Measurements from ENCODE around the gene ZNF609. TPM values are rescaled to one million over a fixed set of nuclear protein-coding genes. Genes with fewer than 3 reads are reported as not detected.
A peak's percentile ranks its signal among the peaks of the same experiment; 100 is the strongest.
"Not testable (repeated sequence)": the region's sequence is repeated elsewhere in the genome, so short reads cannot be mapped to it uniquely, and the experiment has no call there.

ZNF609 gene
- total RNA-seq, 1 experiment from 2014 or later, result 18.1 TPM

- no peak for DNase-seq (ENCODE audit: low read depth)
Measured at GRCh38 chr15:64622410-64623260, 162.3 kb downstream of the ZNF609 start.

DNA sequence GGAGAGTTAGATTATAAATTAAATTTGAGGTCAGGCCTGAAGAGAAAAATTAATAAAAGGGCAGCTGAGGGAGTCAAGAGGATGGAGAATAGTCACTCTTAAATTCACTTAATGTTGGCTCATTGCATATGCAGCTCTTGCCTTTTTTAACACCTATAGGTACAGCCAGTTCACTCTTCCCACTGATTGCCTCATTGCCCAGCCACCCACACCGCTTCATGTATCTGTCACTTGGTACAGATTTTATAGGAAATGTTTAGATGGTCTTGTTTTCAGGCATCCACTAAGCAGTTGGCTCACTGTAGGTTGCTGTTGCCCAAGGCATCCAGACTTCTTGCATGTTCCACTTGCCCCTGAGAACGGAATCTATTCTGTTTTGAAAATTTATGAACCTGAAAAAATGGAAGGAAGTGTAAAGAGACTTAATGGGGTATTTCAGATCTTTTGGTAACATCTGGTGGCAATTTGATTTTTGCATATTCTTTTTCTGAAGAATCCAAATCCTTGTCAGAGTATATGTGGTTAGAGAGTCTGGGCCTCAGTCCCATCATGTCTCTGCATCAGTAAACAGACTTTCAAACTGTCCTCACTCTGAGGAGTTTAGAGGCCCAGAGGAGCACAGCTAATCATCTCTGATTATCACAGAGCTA, 163.1 kb downstream of the ZNF609 start:
- no peak for DNase-seq (ENCODE audit: low read depth)

DNA sequence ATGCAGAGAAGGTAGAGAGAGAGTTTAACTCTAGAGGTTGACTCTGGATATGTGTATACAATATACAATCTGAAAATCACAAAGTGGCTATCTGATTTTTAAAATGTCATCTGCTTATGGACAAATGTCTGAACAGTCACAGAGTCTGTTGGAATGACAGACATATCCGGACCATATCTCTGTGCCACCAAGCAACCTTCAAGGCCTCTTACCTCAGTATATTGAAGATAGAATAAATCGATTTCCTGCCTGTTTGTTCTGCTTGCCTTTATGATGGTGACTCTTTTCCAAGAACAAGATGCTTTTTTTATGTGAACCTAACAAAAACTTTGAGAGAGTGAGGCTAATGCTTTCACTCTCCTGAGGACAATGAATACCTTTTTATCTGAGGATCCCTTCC, 163.9 kb downstream of the ZNF609 start:
- DNase-seq (ENCODE audit: low read depth), result no peak

DNA sequence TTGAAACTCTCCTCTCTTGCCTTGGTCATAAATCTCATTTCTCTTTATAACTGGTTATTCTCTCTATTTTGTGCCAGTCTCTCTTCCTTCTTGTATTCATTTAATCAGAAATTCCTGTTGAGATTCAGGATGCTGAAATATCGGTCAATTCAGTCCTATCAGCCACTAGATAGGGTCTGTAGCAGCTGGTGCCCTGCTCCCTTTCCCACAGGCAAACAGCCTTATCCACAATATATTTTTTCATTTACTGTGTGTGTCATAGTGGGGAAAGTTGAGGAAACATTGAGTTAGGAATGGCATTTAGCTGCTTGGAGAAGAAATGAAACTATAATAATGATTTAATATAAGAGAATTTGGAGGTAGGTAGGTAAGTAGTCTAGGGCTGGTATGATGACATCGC, 168.7 kb downstream of the ZNF609 start:
- DNase-seq (ENCODE audit: low read depth), result no peak

DNA sequence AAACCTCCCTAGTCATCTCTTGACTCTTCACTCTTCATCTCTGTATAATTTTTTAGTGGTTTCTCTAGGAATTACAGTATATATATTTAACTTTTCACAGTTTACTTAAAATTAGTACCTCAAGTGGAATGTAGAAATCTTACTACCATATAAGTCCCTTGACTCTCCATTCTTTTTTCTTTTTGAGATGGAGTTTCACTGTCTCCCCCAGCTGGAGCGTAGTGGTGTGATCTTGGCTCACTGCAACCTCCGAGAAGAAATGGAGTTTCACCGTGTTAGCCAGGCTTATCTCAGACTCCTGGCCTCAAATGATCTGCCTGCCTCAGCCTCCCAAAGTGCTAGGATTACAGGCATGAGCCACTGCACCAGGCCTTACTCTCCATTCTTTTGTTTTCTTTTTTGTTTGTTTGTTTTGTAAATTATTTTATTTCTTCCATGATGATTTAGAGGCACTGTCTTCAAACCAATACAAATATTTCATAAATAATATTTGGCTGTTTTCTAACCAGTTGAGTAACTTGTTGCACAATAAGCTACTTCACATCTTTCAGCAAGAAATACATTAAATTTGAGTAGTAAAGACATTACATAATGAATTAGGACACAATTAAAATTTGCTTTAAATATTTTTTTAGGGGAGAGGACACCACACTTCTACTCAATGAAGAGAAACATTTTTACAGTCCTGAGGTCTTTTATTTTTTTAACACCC, 170.2 kb downstream of the ZNF609 start:
- no peak for DNase-seq (ENCODE audit: low read depth)

GRCh38 chr15:64632639-64633038, 172.3 kb downstream of the ZNF609 start:
- not testable (repeated sequence) for DNase-seq (ENCODE audit: low read depth)

DNA sequence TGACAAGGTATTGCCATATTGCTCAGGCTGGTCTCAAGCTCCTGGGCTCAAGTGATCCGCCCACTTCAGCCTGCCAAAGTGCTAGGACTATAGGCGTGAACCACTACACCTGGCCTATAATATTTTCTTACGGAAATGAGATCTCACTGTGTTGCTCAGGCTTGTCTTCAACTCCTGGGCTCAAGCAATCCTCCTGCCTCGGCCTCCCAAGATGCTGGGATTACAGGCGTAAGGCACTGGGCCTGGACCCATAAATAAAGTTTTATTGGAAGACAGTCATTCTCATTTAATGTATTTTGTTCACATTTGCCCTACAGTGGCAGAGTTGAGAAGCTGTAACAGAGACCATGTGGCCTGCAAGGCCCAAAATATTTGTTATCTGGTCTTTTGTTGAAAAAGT, 173.0 kb downstream of the ZNF609 start:
- no peak for DNase-seq (ENCODE audit: low read depth)

- DNase-seq (ENCODE audit: low read depth), result no peak
Measured at GRCh38 chr15:64634027-64634426, 173.6 kb downstream of the ZNF609 start.

GRCh38 chr15:64634576-64635498, 174.5 kb downstream of the ZNF609 start:
- DNase-seq (ENCODE audit: low read depth), result peak; percentile 35

DNA sequence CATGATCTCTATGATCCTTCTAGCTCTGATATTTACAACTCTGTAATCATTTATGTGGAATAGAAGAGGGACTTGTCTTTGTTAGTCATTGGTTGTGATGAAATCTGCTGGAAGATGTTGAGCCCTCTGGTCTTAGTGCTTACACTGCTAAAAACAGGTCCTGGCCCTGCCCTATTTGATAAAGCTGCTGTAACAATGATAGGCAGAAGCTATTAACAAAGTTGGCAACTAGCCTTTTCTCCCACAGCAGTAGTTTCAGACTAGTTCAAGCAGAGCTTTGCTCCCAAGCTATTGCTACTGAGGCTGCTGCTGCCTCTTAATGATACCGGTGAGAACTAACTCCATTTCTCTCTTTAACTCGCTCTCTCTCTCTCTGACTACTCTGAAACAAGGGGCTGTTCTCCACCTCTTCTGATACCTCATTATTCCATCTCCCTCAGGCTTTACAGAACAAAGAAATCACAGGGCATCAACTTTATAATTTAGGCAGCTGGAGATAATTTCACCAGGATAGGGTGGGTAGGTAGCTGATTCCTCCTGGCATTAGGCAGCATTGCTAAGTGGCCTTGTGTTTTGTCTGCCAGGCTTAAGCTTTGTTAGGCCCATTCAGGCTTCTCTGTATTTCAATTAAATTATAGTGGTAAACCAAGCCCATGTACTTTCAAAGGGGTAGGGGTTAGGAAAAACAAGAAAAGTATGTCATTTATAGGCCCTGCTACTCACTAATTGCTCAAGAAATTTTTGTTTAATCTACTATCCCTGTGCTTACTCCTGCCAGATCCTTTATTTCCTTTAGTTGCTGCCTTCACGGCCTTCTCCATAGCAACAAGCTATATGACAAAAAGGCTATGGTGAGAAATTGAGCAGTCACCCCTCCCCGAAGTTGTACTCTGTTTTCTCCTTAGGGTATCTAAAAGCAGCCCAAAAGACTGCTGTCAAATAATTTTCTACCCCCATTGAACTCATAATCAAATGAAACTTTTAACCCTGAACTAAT, 175.4 kb downstream of the ZNF609 start:
- peak; percentile 22 for DNase-seq (ENCODE audit: low read depth)

DNA sequence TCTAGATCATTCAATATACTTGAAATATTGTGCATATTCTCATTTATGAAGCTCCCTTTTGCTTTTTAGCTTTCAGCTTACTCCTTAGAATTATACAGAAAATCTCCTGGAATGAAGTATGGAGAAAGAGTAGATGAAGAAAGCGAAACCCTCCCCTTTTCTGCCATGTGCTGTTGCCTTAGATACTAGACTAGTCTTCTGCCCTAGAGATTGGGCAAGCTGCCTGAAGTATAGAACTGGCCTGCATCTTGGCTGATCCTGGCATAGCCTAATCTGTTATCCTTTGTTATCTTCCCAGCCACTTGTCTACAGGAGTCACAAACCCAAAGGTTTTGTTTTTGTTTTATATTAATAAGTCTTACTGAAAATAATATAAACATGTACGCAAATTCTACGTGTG, 176.2 kb downstream of the ZNF609 start:
- DNase-seq (ENCODE audit: low read depth), result no peak

- DNase-seq (ENCODE audit: low read depth), result no peak
Measured at GRCh38 chr15:64637412-64637811, 177.0 kb downstream of the ZNF609 start.

GRCh38 chr15:64639744-64640143, 179.4 kb downstream of the ZNF609 start:
- not testable (repeated sequence) for DNase-seq (ENCODE audit: low read depth)

- DNase-seq (ENCODE audit: low read depth), result peak; percentile 66
Measured at GRCh38 chr15:64640146-64640871, 179.9 kb downstream of the ZNF609 start.

DNA sequence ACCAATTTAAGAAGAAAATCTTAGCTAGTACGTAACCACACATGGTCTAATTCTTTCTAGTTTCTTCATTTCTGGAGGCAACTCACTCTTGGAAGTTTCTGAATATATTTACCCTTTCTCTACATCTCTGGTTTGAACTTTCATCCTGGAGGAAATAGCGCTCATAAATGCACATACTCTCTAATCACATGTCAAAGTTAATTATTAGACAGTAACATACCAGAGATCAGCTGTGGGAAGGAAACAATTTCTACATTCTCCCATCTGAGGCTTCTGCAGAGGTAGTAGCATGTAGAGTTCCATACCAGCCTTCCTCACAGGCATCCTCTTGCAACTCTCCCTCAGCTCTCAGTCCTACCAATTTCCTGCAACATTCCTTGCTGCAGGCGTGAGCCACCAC, 182.5 kb downstream of the ZNF609 start:
- no peak for DNase-seq (ENCODE audit: low read depth)

- DNase-seq (ENCODE audit: low read depth), result no peak
Measured at GRCh38 chr15:64643685-64644084, 183.3 kb downstream of the ZNF609 start.

- DNase-seq (ENCODE audit: low read depth), result not testable (repeated sequence)
Measured at GRCh38 chr15:64644811-64645210, 184.4 kb downstream of the ZNF609 start.

- no peak for DNase-seq (ENCODE audit: low read depth)
Measured at GRCh38 chr15:64645995-64646394, 185.6 kb downstream of the ZNF609 start.

GRCh38 chr15:64647367-64647766, 187.0 kb downstream of the ZNF609 start:
- DNase-seq (ENCODE audit: low read depth), result no peak

DNA sequence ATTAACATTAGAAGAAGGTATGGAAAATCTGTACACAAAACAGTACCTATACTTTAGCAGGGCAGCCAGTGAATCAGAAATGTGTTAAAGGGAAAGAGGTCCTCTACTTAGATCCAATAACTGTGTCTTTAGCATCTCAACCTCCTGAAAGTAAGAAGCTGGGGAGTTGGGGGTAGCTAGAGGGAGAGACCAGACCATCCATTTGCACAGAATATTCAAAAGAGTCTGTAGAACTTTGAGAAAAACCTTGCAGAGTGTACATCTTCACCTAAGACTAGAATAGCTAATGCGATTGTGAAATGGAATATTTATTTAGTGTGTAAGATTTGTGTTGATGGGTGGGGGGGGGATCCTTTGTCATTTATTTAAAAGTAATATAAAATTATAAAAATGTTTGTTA, 190.2 kb downstream of the ZNF609 start:
- DNase-seq (ENCODE audit: low read depth), result no peak
